Measurements from ENCODE around the gene NSMCE1. TPM values are rescaled to one million over a fixed set of nuclear protein-coding genes. Genes with fewer than 3 reads are reported as not detected.

Gene NSMCE1
- total and polyA plus RNA-seq, 2 of the 8 experiments (the other 6 are each of a cell fraction or from before 2014, with no cell fraction given) = 8.1 to 16.6 TPM

GRCh38 chr16:27311448-27311830 is 42.9 kb upstream of the NSMCE1 start:
- POLR2A ChIA-PET (ENCODE audit: partially characterized antibody) = no interaction called here
- TF ChIP-seq ZNF274 (IDR thresholded peaks at IDR 0.05; ENCODE audit: borderline replicate concordance, extremely low read depth, low read length) = no peak
- no peak for TF ChIP-seq RFX5 (IDR thresholded peaks at IDR 0.05; ENCODE audit: borderline replicate concordance, low read depth, low read length)
- TF ChIP-seq SUZ12 (IDR thresholded peaks at IDR 0.05; ENCODE audit: low read length) = no peak
- TF ChIP-seq EGR1 (IDR thresholded peaks at IDR 0.05; ENCODE audit: borderline replicate concordance, low read depth, low read length) = no peak
- TF ChIP-seq CHD1 (IDR thresholded peaks at IDR 0.05; ENCODE audit: low read depth, low read length) = no peak
- TF ChIP-seq MAFK (IDR thresholded peaks at IDR 0.05; ENCODE audit: low read depth, low read length) = no peak
- TF ChIP-seq SP2 (IDR thresholded peaks at IDR 0.05; ENCODE audit: low read length) = no peak
- no peak for TF ChIP-seq GTF2F1 (IDR thresholded peaks at IDR 0.05; ENCODE audit: borderline replicate concordance, low read depth, low read length)
- TF ChIP-seq CTBP2 (IDR thresholded peaks at IDR 0.05; ENCODE audit: borderline replicate concordance, insufficient read depth, insufficient read length, low read length) = no peak
- TF ChIP-seq CHD2 (IDR thresholded peaks at IDR 0.05; ENCODE audit: low read length) = no peak
- TF ChIP-seq SIN3A (conservative IDR thresholded peaks at IDR 0.05 in 1 of 2, IDR thresholded peaks at IDR 0.05 in 1 of 2; ENCODE audit: low read depth in 1 of 2, low read length in 2 of 2) = no peak
- no peak for TF ChIP-seq POU5F1 (IDR thresholded peaks at IDR 0.05; ENCODE audit: low read depth, low read length)
- no peak overlapping the region for H2AFZ ChIP-seq (ENCODE audit: low read length)
- H2BK20ac ChIP-seq (ENCODE audit: low read length) = no peak overlapping the region
- no peak overlapping the region for H2BK5ac ChIP-seq (ENCODE audit: low read depth, low read length)
- H3K14ac ChIP-seq (ENCODE audit: insufficient read length) = no peak overlapping the region
- no peak overlapping the region for H3K27ac ChIP-seq (ENCODE audit: low read depth, low read length)
- no peaks in the 10 kb centered on the region for H3K36me3 ChIP-seq (ENCODE audit: control insufficient read depth in 2 of 4, insufficient read depth in 4 of 4, low read length in 3 of 4)
- WGBS, 2 experiments (ENCODE audit: extremely low coverage in 1 of 2, insufficient coverage in 1 of 2, insufficient read length in 1 of 2, insufficient replicate concordance in 2 of 2, low coverage in 1 of 2, low lambda C conversion rate in 2 of 2, missing lambda C conversion rate in 1 of 2) = 78% methylated on average over 8 of the region's 8 CpGs; no CpG with 5 or more reads in 1 of the 2 experiments
- H3K56ac ChIP-seq (replicated peaks; ENCODE audit: insufficient read length, low read depth, low read length) = no peak overlapping the region
- H3K9me3 ChIP-seq (ENCODE audit: insufficient read depth in 2 of 2, low read depth in 1 of 2, low read length in 1 of 2) = no peaks in the 10 kb centered on the region; a peak in 1 of 4 replicates
- H3K23me2 ChIP-seq (ENCODE audit: low read depth, low read length) = peaks cover 10% of the 10 kb centered on the region; the same call in 1 of the 2 replicates
- H4K8ac ChIP-seq (ENCODE audit: extremely low read depth, insufficient read depth, low read length) = no peak overlapping the region
- DNase-seq (ENCODE audit: low read depth in 1 of 2, low spot score in 2 of 2) (no peak), FAIRE-seq (no peak)
- no peak overlapping the region for H2BK120ac ChIP-seq (replicated peaks; ENCODE audit: low read depth, low read length)
- H3K18ac ChIP-seq (ENCODE audit: extremely low read depth, low read length) = no peak overlapping the region
- peaks cover 0 to 6% of the 10 kb centered on the region in 2 experiments; a peak in 2 of 4 replicates for H3K79me2 ChIP-seq (ENCODE audit: control insufficient read depth in 1 of 2, insufficient read depth in 2 of 2, low read length in 2 of 2)
- H3K9ac ChIP-seq (replicated peaks in 1 of 4; ENCODE audit: extremely low read depth in 1 of 4, low read depth in 3 of 4, low read length in 3 of 4) = no peak overlapping the region
- peaks cover 8% of the 10 kb centered on the region for H3K79me1 ChIP-seq (ENCODE audit: low read depth, low read length)
- H3K27me3 ChIP-seq (replicated peaks in 1 of 4; ENCODE audit: control insufficient read depth in 3 of 4, extremely low read depth in 1 of 4, insufficient read depth in 3 of 4, low read length in 3 of 4) = peaks cover 0 to 3% (median 2%) of the 10 kb centered on the region in 4 experiments; a peak in 3 of 7 replicates
- no peak overlapping the region for H3K4me3 ChIP-seq (ENCODE audit: extremely low read depth in 1 of 4, insufficient read depth in 2 of 4, low read depth in 3 of 4, low read length in 4 of 4)
- no peak overlapping the region for H3K4me2 ChIP-seq (ENCODE audit: insufficient read depth in 1 of 2, low read depth in 2 of 2, low read length in 2 of 2)
- no peak overlapping the region for H2AK5ac ChIP-seq (ENCODE audit: low read depth, low read length)
- no peak overlapping the region for H3K4ac ChIP-seq (replicated peaks; ENCODE audit: insufficient read length, low read depth, low read length)
- no peak overlapping the region for H2BK12ac ChIP-seq (ENCODE audit: low read depth, low read length)
- H4K20me1 ChIP-seq (replicated peaks in 1 of 2; ENCODE audit: control insufficient read depth in 1 of 2, insufficient read depth in 2 of 2, low read length in 2 of 2) = peaks cover 3 to 4% of the 10 kb centered on the region in 2 experiments
- CTCF ChIA-PET (ENCODE audit: partially characterized antibody) = interaction anchor here (1.2 to 1.4 kb wide), 2 partner anchors 77 to 132 kb away, joined by 3 to 5 read pairs; no protein-coding TSS in a partner anchor
- no peak overlapping the region for H3K23ac ChIP-seq (ENCODE audit: insufficient read length)
- no peak overlapping the region for H4K5ac ChIP-seq (ENCODE audit: insufficient read length, low read depth, low read length)
- H2BK15ac ChIP-seq (ENCODE audit: low read length) = no peak overlapping the region
- peaks cover 0 to 13% (median 4%) of the 10 kb centered on the region in 4 experiments; a peak in 5 of 7 replicates for H3K4me1 ChIP-seq (replicated peaks in 1 of 4; ENCODE audit: control insufficient read depth in 3 of 4, insufficient read depth in 4 of 4, low read length in 3 of 4)
- no peak overlapping the region for H4K91ac ChIP-seq (replicated peaks; ENCODE audit: insufficient read length, low read length)

Data from H1 (cell line).